GM18505 (cell line): ENCODE data around the gene HOXB7.
A peak's percentile ranks its signal among the peaks of the same experiment; 100 is the strongest.

Experiments
- ATAC-seq: cut with Tn5 transposase; IDR thresholded peaks from one replicate; pipeline ENCODE4 v1.9.1; 2021; ENCODE audit not compliant: unreplicated experiment
- POLR2A ChIP-seq: IDR thresholded peaks from 4 replicates; pipeline ENCODE4 v1.6.1; 2011; ENCODE audit warnings: borderline replicate concordance; ENCODE audit not compliant: insufficient read depth, insufficient read length; ENCODE audit errors: extremely low read depth

The HOXB7 gene

DNA sequence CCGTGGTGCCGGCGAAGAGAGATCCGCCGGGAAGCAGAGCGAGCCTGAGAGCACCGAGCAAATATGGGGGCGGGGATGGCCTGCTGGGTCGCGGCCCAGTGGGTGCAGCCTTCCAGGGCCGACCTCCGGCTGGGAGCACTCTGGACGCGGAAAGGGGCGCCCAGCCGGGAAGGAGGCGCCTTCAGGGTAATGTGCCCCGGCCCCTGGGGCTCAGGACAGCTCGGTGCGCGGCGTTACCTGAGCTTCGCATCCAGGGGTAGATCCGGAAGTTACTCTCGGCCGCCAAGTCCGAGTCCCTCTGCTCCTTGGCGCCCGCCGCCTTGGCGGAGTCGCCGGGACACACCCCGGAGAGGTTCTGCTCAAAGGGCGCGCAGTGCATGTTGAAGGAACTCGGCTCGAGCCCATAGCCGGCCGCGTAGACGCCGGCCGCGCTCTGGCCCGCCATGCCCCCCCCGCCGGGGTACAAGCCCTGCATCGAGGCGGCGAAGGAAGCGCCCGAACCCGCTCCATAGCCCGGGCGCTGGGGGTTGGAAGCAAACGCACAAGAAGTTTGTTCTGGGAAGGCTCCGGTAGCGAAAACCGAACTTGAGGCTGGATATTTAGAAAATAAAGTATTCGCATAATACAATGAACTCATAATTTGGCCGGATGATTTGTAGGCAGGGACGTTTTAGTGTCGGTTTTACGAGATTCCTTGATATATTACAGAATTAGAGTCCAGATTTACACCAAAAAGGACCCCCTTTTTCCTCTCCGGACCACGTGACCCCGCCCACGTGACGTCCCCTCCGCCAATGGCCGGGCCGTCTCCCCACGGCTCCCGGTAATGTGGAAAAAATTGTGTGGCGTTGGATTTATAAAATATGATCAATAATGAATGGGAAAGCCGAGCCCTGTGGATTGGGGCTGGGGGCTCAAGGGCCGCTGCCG, at the start of gene HOXB7:
TSS of gene HOXB7 (minus strand) at position 736 of the 930 bp plus-strand sequence. CDS start at position 637, 99 bp downstream.
- peak; percentile 52 for TF ChIP-seq POLR2A
- ATAC-seq: no peak

GRCh38 chr17:48655913-48656312, 45.1 kb upstream of the HOXB7 start:
- no peak for TF ChIP-seq POLR2A
- no peak for ATAC-seq

- no peak for TF ChIP-seq POLR2A
- ATAC-seq: no peak
Measured at GRCh38 chr17:48649741-48650140, 38.9 kb upstream of the HOXB7 start.

GRCh38 chr17:48647963-48648245, 37.1 kb upstream of the HOXB7 start:
- no peak for TF ChIP-seq POLR2A
- no peak for ATAC-seq

DNA sequence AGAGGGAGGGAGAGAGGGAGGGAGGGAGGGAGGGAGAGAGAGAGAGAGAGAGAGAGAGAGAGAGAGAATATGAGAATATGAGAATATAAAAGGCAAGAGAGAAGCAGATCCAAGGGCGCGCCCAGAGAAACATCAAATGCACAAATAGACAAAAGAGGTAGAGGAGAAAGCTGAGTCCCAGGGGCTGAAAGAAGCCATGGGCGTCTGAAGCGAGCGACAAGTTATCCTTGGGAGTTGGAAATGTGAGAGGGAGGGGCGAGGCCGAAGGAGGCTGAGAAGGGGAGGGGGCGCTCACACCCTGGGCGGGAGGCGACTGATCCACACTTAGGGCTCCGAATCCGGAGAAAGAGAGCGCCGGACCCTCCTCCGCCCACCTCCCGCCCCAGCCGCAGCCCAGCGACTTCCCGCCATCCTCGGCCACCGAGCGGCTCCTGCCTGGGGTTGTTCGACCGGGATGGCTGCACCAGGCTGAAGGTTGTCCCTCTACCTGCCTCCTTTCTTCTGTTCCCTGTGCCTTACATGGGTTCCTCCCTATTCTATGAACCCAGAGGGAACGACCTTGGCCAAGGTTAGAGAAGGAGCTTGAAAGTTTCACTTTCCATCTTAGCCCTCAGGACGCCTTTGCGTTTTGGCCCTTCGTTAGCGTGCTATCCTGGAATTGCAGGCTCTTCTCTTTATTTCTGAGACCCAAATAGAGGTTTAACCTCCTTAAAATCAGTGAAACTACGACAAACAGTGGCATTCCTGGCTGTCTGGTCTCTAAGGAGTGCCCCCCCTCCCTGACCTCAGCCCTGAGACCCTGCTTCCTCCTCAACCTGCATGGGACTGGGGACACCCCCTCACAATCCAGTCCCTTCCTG, 36.5 kb upstream of the HOXB7 start:
- ATAC-seq: no peak
- no peak for TF ChIP-seq POLR2A

GRCh38 chr17:48646183-48647102, 35.6 kb upstream of the HOXB7 start:
- no peak for ATAC-seq
- no peak for TF ChIP-seq POLR2A

- ATAC-seq: no peak
- no peak for TF ChIP-seq POLR2A
Measured at GRCh38 chr17:48645639-48646182, 34.9 kb upstream of the HOXB7 start.

GRCh38 chr17:48644910-48645557, 34.2 kb upstream of the HOXB7 start:
- no peak for ATAC-seq
- no peak for TF ChIP-seq POLR2A

DNA sequence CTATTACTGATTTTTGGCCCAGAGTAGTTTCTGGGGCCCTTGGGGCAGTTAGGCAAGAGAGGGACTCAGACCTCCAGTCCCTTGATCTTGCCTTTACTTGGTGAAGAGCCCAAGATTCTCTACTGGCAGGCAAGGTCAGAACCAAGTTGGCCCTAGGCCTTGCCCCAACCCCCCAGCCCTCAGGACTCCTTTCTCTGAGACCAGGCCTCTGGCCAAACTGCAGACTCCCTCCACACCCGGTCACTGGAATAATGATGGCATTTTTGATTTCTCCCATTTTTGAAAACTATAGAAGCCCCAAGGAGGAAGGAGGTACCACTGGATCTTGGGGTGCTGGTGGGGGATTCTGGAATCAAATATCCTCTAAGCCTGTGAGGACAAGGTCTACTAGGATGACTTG, 33.3 kb upstream of the HOXB7 start:
- no peak for TF ChIP-seq POLR2A
- ATAC-seq: no peak

- no peak for ATAC-seq
- no peak for TF ChIP-seq POLR2A
Measured at GRCh38 chr17:48643697-48644012, 32.8 kb upstream of the HOXB7 start.

GRCh38 chr17:48642843-48643696, 32.3 kb upstream of the HOXB7 start:
- no peak for ATAC-seq
- TF ChIP-seq POLR2A: no peak

DNA sequence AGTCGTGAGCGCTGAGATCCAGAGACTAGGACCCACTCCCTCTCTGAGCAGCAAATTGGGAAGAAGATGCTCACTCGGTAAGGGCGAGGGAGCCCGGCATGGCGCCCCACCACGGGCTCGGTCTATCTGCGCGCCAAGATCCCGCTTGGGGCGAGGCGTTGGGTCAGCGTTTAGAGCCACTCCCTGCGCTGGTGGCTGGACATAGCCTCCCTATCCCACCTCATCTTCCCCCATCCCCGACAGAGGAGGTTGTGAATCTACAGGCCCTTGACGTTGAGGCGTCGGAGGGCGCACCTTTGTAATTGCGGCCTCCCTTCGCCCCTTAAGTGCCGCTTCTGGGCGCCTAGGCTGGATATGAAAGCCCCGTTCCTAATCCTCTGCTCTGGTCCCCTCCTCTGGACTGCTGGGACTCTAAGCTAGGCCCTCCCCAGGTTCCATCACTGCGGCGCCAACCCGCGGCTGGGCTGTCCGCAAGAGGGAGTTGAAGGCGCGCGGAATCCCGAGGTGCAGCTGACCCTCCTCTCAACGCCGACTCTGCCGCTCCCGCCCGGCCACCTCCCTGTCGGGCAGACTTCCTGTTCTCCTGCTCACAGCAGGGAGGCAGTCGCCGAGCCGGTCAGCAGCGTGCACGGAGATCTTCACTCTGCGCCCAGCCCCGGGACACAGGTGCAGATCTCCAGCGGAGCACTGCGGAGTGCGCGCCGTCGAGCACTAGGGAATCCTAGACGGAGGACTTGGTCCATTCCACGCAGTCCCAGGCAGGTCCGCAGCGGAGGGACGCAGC, 31.4 kb upstream of the HOXB7 start:
- no peak for TF ChIP-seq POLR2A
- ATAC-seq: no peak
